Ramos (cell line): ENCODE measurements around the gene PROS1.
"Not testable (repeated sequence)": the region's sequence is repeated elsewhere in the genome, so short reads cannot be mapped to it uniquely, and the experiment has no call there.

Source experiments
- in situ Hi-C: fragments of 300-500 bp; cut with MboI; formaldehyde crosslinking; loops from one replicate; pipeline ENCODE4 v1.14.3; 2022; ENCODE audit warnings: low sequenced_read_pairs; ENCODE audit not compliant: unreplicated experiment

Gene PROS1

DNA sequence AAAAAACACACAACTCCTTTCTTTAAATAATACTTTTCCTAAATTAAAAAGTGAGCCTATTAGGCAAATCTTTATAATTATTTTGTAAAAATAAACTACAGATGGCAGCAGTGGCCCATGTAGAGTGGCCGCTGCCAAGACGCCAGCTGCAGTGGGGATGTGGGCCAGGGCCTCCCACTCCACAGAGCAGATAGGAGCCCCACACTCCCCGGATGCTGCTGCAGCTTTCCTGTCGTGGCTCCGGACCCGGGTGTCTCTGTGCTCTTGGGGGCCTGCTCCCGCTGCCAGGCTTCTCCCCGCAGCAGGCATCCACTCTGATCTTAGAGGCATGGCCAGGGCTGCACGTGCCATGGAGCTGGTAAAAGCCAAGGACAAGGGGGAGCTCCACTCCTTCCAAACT, 67.5 kb downstream of the PROS1 start:
- in situ Hi-C loops, result no loop called here

DNA sequence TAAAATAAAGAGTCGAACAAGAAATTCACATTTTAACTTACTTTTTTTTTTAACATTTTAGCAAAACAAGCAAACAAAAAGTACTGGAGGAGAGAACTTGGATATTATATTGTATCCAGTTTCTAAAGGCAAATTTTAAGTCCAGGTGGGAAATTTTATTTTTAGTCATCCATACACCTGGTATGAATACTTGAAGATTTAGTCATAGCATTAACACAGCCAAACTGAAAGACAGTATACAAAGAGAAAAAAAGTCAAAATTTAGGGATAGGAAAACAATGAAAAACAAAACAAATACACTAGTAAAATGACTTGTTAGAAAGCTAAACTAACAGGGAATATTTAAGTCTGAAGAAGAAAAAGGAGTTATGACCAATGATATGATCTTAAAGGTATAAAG, 69.1 kb downstream of the PROS1 start:
- in situ Hi-C loops, result no loop called here

DNA sequence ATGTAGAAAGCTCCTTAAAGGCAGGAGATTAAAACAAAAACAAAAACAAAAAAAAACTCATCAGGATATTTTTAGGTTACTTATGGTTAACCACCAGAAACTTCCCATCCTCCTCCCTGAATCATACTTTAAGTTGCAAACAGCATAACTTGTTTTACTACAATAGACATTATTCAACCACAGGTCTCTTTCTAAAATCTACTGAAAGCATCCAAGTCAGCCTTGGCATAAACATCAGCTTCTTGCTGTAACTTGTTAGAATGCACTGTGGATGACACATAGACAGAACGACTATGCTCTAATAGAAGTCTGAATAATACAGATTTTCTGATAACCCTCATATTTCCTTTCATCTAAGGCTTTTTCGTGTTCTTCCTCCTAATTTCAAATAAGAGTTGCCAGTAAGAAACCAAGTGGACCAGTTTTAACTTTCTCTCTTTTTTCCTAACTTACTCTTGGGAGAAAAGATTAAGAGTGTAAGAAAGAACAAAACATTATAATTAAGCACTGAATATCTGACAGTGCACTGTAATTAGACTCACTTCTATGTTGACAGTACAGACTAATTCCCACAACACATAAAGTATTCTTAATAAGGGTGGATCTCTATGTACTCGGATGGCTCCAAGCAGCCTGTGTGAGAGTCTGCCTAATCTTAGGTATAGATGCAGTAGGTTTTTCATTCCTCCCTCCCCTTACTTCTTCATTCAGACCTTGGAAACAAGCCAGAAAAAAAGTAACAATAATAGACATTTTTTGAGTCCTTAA, 95.3 kb downstream of the PROS1 start:
- in situ Hi-C loops, result not testable (repeated sequence)

DNA sequence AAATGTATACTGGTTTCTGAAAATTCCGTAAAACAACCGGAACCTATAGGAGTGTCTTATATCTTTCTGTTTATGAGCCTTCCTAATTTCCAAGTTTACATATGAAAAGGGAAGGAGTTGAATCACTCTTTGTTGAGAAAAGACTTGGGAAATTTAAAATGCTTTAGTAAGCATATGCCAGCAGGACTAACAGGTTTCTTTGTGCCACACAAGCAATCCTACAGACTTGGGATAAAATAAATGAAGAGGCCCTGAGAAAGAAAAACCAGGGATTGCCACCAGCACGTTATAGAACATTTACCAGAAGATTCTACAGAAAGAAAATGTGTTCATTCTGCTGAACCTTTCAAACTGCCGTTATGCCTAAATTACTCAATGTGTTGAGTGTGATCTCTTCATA, 96.3 kb downstream of the PROS1 start:
- in situ Hi-C loops, result not testable (repeated sequence)

DNA sequence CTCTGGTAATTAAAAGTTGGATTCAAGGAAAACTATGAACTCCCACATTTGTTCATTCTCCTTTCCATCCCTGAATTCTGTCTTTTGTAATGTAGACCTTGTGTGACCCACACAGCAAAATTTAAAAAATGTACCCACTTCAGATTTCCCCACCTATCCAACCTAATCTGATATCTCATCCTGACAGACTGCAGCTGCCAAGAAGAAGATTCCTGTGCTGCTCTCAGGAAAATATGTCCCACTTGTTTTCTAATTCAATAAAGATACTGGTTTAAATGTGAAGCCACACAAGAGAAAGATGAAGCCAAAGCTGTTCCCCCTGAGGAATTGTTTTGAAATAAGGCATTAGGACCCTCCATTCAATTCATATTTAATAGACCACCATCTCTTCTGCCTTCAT, 100.3 kb downstream of the PROS1 start:
- in situ Hi-C loops, result not testable (repeated sequence)

DNA sequence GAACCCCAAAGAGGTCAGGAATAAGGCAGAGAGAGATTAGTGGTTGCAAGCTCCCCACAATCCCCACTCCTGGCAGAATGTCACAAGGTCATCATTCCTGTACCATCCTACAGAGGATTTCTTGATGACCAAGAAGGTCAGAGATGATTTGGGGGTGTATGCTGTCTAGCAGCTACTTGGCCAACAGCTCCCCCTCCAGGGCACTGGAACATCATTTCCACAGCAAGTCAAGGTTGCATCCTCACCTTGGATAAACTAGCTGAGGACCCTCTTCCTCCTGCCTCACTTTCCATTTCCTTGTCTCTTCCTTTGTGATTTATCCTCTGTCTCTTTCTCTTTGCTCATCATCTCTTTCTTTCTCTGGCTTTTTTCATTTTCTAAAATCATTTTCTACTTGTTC, 106.3 kb downstream of the PROS1 start:
- in situ Hi-C loops, result no loop called here

DNA sequence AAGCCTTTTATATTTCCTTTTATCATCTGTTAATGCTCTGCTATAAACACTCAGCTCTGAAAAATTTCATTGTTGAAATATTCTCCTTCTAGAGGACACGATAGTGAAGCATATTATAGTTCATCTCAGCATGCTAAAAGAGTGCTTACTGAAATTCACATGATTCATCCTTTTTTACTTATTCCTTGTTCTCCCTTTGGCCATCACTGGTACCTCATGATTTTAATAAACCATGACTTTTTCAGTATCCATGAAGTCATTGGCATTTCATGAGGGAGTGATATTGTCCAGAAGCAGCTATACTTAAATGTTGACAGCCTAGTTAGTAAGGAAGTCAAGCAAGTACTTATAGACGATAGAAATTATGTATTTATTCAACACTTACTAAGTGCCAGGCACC, 112.7 kb downstream of the PROS1 start:
- in situ Hi-C loops, result no loop called here

DNA sequence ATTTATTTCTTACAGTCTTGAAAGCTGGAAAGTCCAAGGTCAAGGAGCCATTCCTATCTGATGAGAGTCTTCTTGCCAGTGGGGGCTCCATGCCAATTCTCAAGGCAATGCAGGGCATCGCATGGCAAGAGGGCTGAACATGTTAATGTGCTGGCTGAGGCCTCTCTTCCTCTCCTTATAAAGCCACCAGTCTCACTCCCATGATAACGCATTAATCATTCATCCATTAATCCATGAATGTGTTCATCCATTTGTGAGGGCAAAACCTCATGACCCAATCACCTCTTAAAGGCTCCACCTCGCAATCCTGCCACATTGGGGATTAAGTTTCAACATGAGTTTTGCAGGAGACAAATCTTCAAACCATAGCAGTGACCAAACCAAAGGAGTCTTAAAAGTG, 118.3 kb downstream of the PROS1 start:
- in situ Hi-C loops, result no loop called here

DNA sequence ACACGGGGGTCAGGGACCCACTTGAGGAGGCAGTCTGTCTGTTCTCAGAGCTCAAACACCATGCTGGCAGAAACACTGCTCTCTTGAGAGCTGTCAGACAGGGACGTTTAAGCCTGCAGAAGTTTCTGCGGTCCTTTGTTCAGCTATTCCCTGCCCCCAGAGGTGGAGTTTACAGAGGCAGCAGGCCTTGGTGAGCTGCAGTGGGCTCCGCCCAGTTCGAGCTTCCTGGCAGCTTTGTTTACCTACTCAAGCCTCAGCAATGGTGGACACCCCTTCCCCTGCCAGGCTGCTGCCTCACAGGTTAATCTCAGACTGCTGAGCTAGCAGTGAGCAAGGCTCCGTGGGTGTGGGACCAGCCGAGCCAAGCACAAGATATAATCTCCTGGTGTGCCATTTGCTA, 121.5 kb downstream of the PROS1 start:
- in situ Hi-C loops, result not testable (repeated sequence)

DNA sequence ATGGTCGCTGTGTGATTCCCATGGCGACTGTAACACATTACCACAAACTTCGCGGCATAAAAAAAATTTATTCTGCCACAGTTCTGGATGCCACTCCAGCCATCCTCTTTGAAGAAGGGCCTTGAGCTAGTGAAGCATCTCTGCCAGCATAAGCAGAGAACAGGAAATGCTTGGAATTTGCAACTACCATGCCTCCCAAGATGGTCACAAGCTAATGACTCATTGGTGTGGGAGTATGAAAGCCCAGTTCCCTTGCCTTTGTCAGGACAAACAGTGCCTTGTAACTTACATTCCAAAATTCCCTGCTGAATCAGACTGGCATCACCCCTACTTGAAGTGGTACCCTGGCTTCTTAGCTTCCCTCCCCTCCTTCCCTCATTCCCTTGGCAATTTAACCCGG, 129.7 kb downstream of the PROS1 start:
- in situ Hi-C loops, result no loop called here

DNA sequence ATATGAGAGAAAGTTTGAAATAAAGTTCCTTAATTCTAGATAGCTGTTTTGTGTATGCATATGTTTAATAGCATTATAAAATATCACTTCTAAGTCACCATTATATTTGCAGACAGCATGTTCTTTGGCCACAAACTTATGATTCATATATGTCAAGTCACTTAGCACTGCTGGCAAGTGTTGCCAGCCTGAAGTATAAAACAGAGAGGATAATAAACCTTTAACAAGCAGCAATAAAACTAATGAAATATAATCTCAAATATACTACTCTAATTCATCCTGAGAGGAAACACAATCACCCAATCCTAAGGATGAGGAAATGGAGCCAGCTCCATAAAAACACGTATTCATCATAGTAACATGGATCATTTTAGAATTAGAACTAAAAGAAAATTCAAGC, 134.5 kb downstream of the PROS1 start:
- in situ Hi-C loops, result not testable (repeated sequence)
